ENCODE results near the gene MOGAT3. TPM values are rescaled to one million over a fixed set of nuclear protein-coding genes. Genes with fewer than 3 reads are reported as not detected.

MOGAT3 gene
- total RNA-seq, result not detected in 2 replicates

GRCh38 chr7:101200862-101201599, at the start of gene MOGAT3:
Gene MOGAT3 (minus strand): TSS chr7:101201036. CDS start chr7:101200854, 182 bp downstream.

GRCh38 chr7:101244375-101245146, 43.7 kb upstream of the MOGAT3 start, which contains the start of gene FIS1:
Gene FIS1 (minus strand): TSS chr7:101245081. CDS start chr7:101245004, 77 bp downstream.

GRCh38 chr7:101237206-101238067, 36.6 kb upstream of the MOGAT3 start, which contains the start of gene CLDN15:
Gene CLDN15 (minus strand): TSS chr7:101237802. CDS start chr7:101237581, 221 bp downstream.

GRCh38 chr7:101217388-101218235, 16.8 kb upstream of the MOGAT3 start, which contains the start of the genes PLOD3 and ZNHIT1:
Gene PLOD3 (minus strand): TSS chr7:101217581. CDS start chr7:101217274, 307 bp downstream.
Gene ZNHIT1 (plus strand): TSS chr7:101218165. CDS start chr7:101218196, 31 bp downstream.

GRCh38 chr7:101180130-101180755, 20.6 kb downstream of the MOGAT3 start, which contains the start of gene NAT16:
Gene NAT16 (minus strand): TSS chr7:101180293. CDS start chr7:101174807, 5,486 bp downstream.

GRCh38 chr7:101165075-101165957, 35.5 kb downstream of the MOGAT3 start, which contains the start of gene VGF:
Gene VGF (minus strand): TSS chr7:101165569. CDS start chr7:101164843, 726 bp downstream.

GRCh38 chr7:101153969-101154692, 46.7 kb downstream of the MOGAT3 start, which contains the start of gene AP1S1:
Gene AP1S1 (plus strand): TSS chr7:101154476. CDS start chr7:101154515, 39 bp downstream.

Other genes starting within 250 kb of the MOGAT3 start
- 1.2 and 1.8 TPM in 2 replicates for gene MUC12, start 231.5 kb downstream of the MOGAT3 start, total RNA-seq
- gene MUC17, start 181.0 kb downstream of the MOGAT3 start, total RNA-seq, result not detected in 2 replicates
- gene TRIM56, start 115.6 kb downstream of the MOGAT3 start, total RNA-seq, result 6.6 and 7.1 TPM in 2 replicates
- 1,155 and 1,164 TPM in 2 replicates for gene SERPINE1, start 73.9 kb downstream of the MOGAT3 start, total RNA-seq
- gene AP1S1, start 46.6 kb downstream of the MOGAT3 start, total RNA-seq, result 156 TPM in 2 replicates
- gene VGF, start 35.5 kb downstream of the MOGAT3 start, total RNA-seq, result 1.7 and 1.9 TPM in 2 replicates
- under 0.01 and 0.15 TPM in 2 replicates for gene NAT16, start 20.7 kb downstream of the MOGAT3 start, total RNA-seq
- 101 and 106 TPM in 2 replicates for gene PLOD3, start 16.5 kb upstream of the MOGAT3 start, total RNA-seq
- 130 and 132 TPM in 2 replicates for gene ZNHIT1, start 17.1 kb upstream of the MOGAT3 start, total RNA-seq
- gene CLDN15, start 36.8 kb upstream of the MOGAT3 start, total RNA-seq, result 1.5 and 2.4 TPM in 2 replicates
- gene FIS1, start 44.0 kb upstream of the MOGAT3 start, total RNA-seq, result 226 and 252 TPM in 2 replicates
- gene IFT22, start 120.8 kb upstream of the MOGAT3 start, total RNA-seq, result 24.2 and 31.8 TPM in 2 replicates
- gene COL26A1, start 161.8 kb upstream of the MOGAT3 start, total RNA-seq, result 1.0 TPM in 1 of 2 replicates, not detected in the other

All from bronchus fibroblast of lung (primary cell).